ENCODE data around the gene KRTAP19-1. TPM values are rescaled to one million over a fixed set of nuclear protein-coding genes. Genes with fewer than 3 reads are reported as not detected.

The KRTAP19-1 gene
- polyA plus RNA-seq, 1 donor = not detected

Other genes starting within 250 kb of the KRTAP19-1 start
- not detected for gene KRTAP24-1, start 197.4 kb downstream of the KRTAP19-1 start, polyA plus RNA-seq (ENCODE audit: insufficient read length)
- not detected for gene KRTAP25-1, start 190.9 kb downstream of the KRTAP19-1 start, polyA plus RNA-seq (ENCODE audit: insufficient read length)
- not detected for gene KRTAP26-1, start 160.1 kb downstream of the KRTAP19-1 start, polyA plus RNA-seq (ENCODE audit: insufficient read length)
- not detected for gene KRTAP27-1, start 142.7 kb downstream of the KRTAP19-1 start, polyA plus RNA-seq (ENCODE audit: insufficient read length)
- not detected for gene KRTAP23-1, start 131.8 kb downstream of the KRTAP19-1 start, polyA plus RNA-seq (ENCODE audit: insufficient read length)
- gene KRTAP13-2, start 108.1 kb downstream of the KRTAP19-1 start, polyA plus RNA-seq (ENCODE audit: insufficient read length) = not detected
- gene KRTAP13-1, start 84.3 kb downstream of the KRTAP19-1 start, polyA plus RNA-seq (ENCODE audit: insufficient read length) = not detected
- gene KRTAP13-3, start 54.4 kb downstream of the KRTAP19-1 start, polyA plus RNA-seq (ENCODE audit: insufficient read length) = not detected
- gene KRTAP13-4, start 50.1 kb downstream of the KRTAP19-1 start, polyA plus RNA-seq (ENCODE audit: insufficient read length) = not detected
- gene KRTAP15-1, start 40.1 kb downstream of the KRTAP19-1 start, polyA plus RNA-seq (ENCODE audit: insufficient read length) = not detected
- gene KRTAP19-2, start 7.1 kb upstream of the KRTAP19-1 start, polyA plus RNA-seq (ENCODE audit: insufficient read length) = not detected
- gene KRTAP19-3, start 11.6 kb upstream of the KRTAP19-1 start, polyA plus RNA-seq (ENCODE audit: insufficient read length) = not detected
- not detected for gene KRTAP19-4, start 16.8 kb upstream of the KRTAP19-1 start, polyA plus RNA-seq (ENCODE audit: insufficient read length)
- not detected for gene KRTAP19-5, start 21.8 kb upstream of the KRTAP19-1 start, polyA plus RNA-seq (ENCODE audit: insufficient read length)
- not detected for gene KRTAP19-6, start 61.5 kb upstream of the KRTAP19-1 start, polyA plus RNA-seq (ENCODE audit: insufficient read length)
- gene KRTAP19-7, start 80.9 kb upstream of the KRTAP19-1 start, polyA plus RNA-seq (ENCODE audit: insufficient read length) = not detected
- not detected for gene KRTAP22-2, start 110.0 kb upstream of the KRTAP19-1 start, polyA plus RNA-seq (ENCODE audit: insufficient read length)
- not detected for gene KRTAP6-3, start 112.1 kb upstream of the KRTAP19-1 start, polyA plus RNA-seq (ENCODE audit: insufficient read length)
- not detected for gene KRTAP6-2, start 118.5 kb upstream of the KRTAP19-1 start, polyA plus RNA-seq (ENCODE audit: insufficient read length)
- gene KRTAP22-1, start 120.7 kb upstream of the KRTAP19-1 start, polyA plus RNA-seq (ENCODE audit: insufficient read length) = not detected
- gene KRTAP6-1, start 133.6 kb upstream of the KRTAP19-1 start, polyA plus RNA-seq (ENCODE audit: insufficient read length) = not detected
- not detected for gene KRTAP20-1, start 136.1 kb upstream of the KRTAP19-1 start, polyA plus RNA-seq (ENCODE audit: insufficient read length)
- not detected for gene KRTAP20-4, start 140.3 kb upstream of the KRTAP19-1 start, polyA plus RNA-seq (ENCODE audit: insufficient read length)
- gene KRTAP20-2, start 154.8 kb upstream of the KRTAP19-1 start, polyA plus RNA-seq (ENCODE audit: insufficient read length) = not detected
- not detected for gene KRTAP20-3, start 162.5 kb upstream of the KRTAP19-1 start, polyA plus RNA-seq (ENCODE audit: insufficient read length)
- not detected for gene KRTAP21-3, start 238.4 kb upstream of the KRTAP19-1 start, polyA plus RNA-seq (ENCODE audit: insufficient read length)

Measured in left kidney (tissue), 1 donor.